ENCODE measurements around the gene SMS. TPM values are rescaled to one million over a fixed set of nuclear protein-coding genes. Genes with fewer than 3 reads are reported as not detected.

SMS gene
- 120 and 184 TPM in 2 replicates for total RNA-seq

DNA sequence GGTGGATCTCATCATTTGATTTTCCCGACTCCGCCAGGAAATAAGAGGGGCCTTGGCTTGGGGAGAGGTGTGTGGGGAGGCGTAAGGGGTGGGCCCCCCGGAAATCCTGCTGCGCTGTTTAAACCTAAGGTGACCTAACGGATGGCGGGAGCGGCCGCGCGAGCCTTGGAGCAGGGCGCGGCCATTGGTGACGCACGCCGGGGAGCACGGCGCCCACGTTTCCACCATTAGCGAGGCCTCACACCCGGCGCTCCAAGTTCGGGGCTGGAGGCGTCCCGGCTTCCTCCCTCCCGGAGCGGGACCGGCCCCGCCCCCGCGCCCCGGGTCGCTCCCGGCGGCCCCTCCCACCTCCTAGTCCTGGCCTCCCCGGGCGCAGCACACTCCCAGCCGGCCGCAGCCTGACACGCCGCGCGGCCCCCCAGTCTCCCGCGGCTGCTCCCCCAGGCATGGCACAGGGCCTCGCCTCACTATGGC, at the start of gene SMS:
Gene SMS, plus strand, starts transcription at position 354 of the 474 bp plus-strand sequence. Its CDS starts 116 bp downstream, at position 470.

GRCh38 chrX:22032084-22032483, 91.6 kb downstream of the SMS start, which contains the start of gene PHEX:
TSS of gene PHEX (plus strand) at chrX:22032325. CDS start at chrX:22033006, 681 bp downstream.

Other genes with a start within 250 kb of the SMS start
- not detected in 2 replicates for gene SMPX, start 182.6 kb upstream of the SMS start, total RNA-seq
- 5.2 and 6.7 TPM in 2 replicates for gene MBTPS2, start 101.1 kb upstream of the SMS start, total RNA-seq
- 0.76 and 0.78 TPM in 2 replicates for gene YY2, start 84.7 kb upstream of the SMS start, total RNA-seq
- 1.2 and 3.0 TPM in 2 replicates for gene PHEX, start 91.6 kb downstream of the SMS start, total RNA-seq